Right atrium auricular region (tissue), 2 donors: ENCODE data around the gene EPN3. TPM values are rescaled to one million over a fixed set of nuclear protein-coding genes. Genes with fewer than 3 reads are reported as not detected.

Experiments used
- DNase-seq: peaks from one replicate; pipeline ENCODE4 v3.0.0-alpha.2; 2019; ENCODE audit warnings: low spot score
- H3K27ac ChIP-seq, 2 donors: fragments of 200-600 bp; sonication (generic); 1 replicate in 1 of 2; 2 replicates in 1 of 2; pipeline ENCODE4 v1.5.1; 2016 to 2019
- H3K27me3 ChIP-seq, 2 donors: fragments of 200-600 bp; sonication (generic); one replicate each; pipeline versions ENCODE4 v1.5.1 to v1.6.0; 2017 to 2019
- H3K36me3 ChIP-seq: fragments of 200-600 bp; sonication (generic); one replicate; pipeline ENCODE4 v1.5.1; 2016
- H3K4me1 ChIP-seq, 2 donors: fragments of 200-600 bp; sonication (generic); one replicate each; pipeline versions ENCODE4 v1.5.1 to v1.6.0; 2017 to 2019
- H3K4me3 ChIP-seq, 2 donors: fragments of 200-600 bp; sonication (generic); 1 replicate in 1 of 2; 2 replicates in 1 of 2; pipeline ENCODE4 v1.5.1; 2017 to 2019; ENCODE audit warnings: mild to moderate bottlenecking in 1 of 2, moderate library complexity in 1 of 2
- H3K9me3 ChIP-seq, 2 donors: fragments of 200-600 bp; sonication (generic); one replicate each; pipeline ENCODE4 v1.5.1; 2019
- total RNA-seq, 2 donors: library from RNA; depleted of rRNA; stranded (reverse); fragments of >200 nt; gene quantifications; one replicate each; pipeline ENCODE4 v1.1.0, GENCODE V29; 2016
- TF ChIP-seq, protein P1 (sequence below), 2 donors: fragments of 200-600 bp; sonication (generic); IDR thresholded peaks; one replicate each; pipeline ENCODE4 v1.5.1; 2019; ENCODE audit warnings: antibody characterized with exemption in 2 of 2

EPN3 gene
- total RNA-seq, 2 donors from 2014 or later: 4.5 to 13.3 TPM

DNA sequence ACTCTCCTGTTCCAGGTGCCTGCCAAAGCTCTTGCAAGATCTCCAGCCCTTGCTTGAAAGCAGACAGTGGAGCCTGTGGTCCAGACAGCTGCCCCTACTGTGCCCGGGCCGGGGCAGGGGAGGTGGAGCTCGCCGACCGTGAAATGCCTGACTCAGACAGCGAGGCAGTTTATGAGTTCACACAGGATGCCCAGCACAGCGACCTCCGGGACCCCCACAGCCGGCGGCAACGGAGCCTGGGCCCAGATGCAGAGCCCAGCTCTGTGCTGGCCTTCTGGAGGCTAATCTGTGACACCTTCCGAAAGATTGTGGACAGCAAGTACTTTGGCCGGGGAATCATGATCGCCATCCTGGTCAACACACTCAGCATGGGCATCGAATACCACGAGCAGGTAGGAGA, 45.6 kb downstream of the EPN3 start:
- no peaks in the 10 kb centered on the region for H3K9me3 ChIP-seq
- no peak for DNase-seq
- H3K4me3 ChIP-seq: no peak overlapping the region
- H3K27me3 ChIP-seq: no peaks in the 10 kb centered on the region
- H3K4me1 ChIP-seq: peaks cover 0 to 18% of the 10 kb centered on the region in 2 donors
- no peak overlapping the region for H3K27ac ChIP-seq
- H3K36me3 ChIP-seq: no peaks in the 10 kb centered on the region
- TF ChIP-seq, protein P1, sequence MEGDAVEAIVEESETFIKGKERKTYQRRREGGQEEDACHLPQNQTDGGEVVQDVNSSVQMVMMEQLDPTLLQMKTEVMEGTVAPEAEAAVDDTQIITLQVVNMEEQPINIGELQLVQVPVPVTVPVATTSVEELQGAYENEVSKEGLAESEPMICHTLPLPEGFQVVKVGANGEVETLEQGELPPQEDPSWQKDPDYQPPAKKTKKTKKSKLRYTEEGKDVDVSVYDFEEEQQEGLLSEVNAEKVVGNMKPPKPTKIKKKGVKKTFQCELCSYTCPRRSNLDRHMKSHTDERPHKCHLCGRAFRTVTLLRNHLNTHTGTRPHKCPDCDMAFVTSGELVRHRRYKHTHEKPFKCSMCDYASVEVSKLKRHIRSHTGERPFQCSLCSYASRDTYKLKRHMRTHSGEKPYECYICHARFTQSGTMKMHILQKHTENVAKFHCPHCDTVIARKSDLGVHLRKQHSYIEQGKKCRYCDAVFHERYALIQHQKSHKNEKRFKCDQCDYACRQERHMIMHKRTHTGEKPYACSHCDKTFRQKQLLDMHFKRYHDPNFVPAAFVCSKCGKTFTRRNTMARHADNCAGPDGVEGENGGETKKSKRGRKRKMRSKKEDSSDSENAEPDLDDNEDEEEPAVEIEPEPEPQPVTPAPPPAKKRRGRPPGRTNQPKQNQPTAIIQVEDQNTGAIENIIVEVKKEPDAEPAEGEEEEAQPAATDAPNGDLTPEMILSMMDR (IDR thresholded peaks at IDR 0.05): no peak

DNA sequence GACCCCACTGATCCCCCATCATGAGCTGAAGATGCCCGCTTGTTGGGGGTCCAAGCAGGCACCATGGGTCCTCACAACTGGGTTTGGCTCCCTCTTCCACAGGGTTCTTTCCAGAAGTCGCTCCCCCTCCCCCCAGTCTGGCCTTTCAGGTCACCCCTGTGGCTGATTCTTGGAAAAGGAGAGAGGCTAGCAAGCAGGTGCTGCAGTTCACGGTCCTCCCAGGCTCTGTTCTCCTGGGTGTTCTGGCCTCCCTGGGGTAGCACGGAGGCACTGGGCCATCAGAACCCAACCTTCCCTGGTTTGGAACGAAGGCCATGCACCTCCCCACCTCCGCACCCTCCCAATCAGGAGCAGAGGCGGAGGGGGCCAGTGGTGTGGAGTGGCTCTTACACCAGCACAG, 46.9 kb downstream of the EPN3 start:
- H3K4me1 ChIP-seq: peaks cover 0 to 22% of the 10 kb centered on the region in 2 donors
- no peaks in the 10 kb centered on the region for H3K9me3 ChIP-seq
- TF ChIP-seq, protein P1 (IDR thresholded peaks at IDR 0.05): no peak
- DNase-seq: no peak
- no peak overlapping the region for H3K27ac ChIP-seq
- H3K27me3 ChIP-seq: no peaks in the 10 kb centered on the region
- no peaks in the 10 kb centered on the region for H3K36me3 ChIP-seq
- H3K4me3 ChIP-seq: no peak overlapping the region

DNA sequence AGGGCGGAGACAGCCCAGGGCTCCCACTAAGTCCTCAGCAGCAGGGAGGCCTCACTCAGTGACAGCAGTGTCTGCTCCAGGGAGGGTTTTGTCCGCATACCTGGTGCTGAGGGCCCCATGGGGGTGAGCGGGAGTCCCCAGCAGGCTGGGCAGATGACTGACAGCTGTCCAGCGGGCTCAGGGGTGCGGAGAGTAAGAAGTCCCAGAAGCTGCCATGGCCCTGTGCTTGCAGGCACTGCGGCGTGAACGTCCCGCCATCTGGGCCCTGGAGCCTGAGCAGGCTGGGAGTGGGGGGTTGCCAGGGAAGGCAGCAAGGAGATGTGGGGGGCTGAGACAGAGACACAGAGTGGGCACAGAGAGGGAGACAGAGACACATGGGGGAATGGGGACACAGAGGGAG, 48.1 kb downstream of the EPN3 start:
- Histone ChIP-seq H3K36me3 (no peaks in the 10 kb centered on the region), H3K27me3 (no peaks in the 10 kb centered on the region), H3K9me3 (no peaks in the 10 kb centered on the region), H3K4me1 (peaks cover 0 to 26% of the 10 kb centered on the region in 2 donors), H3K27ac (peak overlapping the region in 1 of 2 donors; percentile 94), H3K4me3 (no peak overlapping the region)
- TF ChIP-seq, protein P1 (IDR thresholded peaks at IDR 0.05): no peak
- no peak for DNase-seq

DNA sequence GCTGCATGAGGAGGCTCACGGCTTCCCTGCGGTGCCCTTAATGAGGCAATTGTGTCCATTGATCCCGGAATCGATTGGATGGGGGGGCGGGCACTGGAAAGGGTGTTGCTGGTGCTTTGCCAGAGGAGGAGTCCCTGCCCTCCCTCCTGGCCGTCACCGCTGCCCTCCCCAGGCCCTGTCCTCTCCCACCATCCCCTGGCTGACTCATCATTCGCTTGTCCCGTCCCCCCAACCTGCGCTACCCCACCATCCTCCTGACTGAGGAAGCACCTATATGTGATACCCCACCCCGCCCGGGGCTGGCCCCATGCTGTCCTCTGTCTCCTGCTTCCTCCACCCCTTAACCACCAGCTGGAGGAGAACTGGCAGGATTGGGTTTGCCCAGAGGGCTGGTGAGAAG, 48.8 kb downstream of the EPN3 start:
- TF ChIP-seq, protein P1 (IDR thresholded peaks at IDR 0.05): no peak
- H3K4me3 ChIP-seq: no peak overlapping the region
- H3K27me3 ChIP-seq: no peaks in the 10 kb centered on the region
- H3K9me3 ChIP-seq: no peaks in the 10 kb centered on the region
- H3K4me1 ChIP-seq: peaks cover 0 to 32% of the 10 kb centered on the region in 2 donors
- no peaks in the 10 kb centered on the region for H3K36me3 ChIP-seq
- peak overlapping the region; percentile 84 to 94 for H3K27ac ChIP-seq
- DNase-seq: no peak

DNA sequence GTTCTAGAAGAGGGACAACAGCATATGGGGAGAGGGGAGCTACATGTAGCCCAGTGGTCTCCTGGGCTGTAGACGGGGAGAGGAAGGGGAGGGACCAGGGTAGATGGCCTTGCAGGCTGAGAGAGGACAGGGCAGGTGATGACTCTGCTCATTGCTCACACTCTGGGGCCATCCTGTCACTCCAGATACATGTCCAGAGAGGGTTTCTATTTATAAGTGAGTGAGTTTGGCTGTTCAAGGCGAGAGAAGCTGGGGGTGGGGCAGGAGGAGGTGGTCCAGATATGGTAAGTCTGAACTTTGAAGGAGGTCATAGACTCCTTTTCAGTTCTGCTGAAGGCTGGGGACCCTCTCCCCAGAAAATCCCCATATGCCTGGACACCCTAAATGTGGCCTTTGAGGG, 50.2 kb downstream of the EPN3 start:
- Histone ChIP-seq H3K27ac (peak overlapping the region; percentile 84 to 94), H3K9me3 (no peaks in the 10 kb centered on the region), H3K36me3 (no peaks in the 10 kb centered on the region), H3K4me1 (peaks cover 0 to 46% of the 10 kb centered on the region in 2 donors), H3K27me3 (no peaks in the 10 kb centered on the region), H3K4me3 (no peak overlapping the region)
- TF ChIP-seq, protein P1 (IDR thresholded peaks at IDR 0.05): no peak
- DNase-seq: no peak

DNA sequence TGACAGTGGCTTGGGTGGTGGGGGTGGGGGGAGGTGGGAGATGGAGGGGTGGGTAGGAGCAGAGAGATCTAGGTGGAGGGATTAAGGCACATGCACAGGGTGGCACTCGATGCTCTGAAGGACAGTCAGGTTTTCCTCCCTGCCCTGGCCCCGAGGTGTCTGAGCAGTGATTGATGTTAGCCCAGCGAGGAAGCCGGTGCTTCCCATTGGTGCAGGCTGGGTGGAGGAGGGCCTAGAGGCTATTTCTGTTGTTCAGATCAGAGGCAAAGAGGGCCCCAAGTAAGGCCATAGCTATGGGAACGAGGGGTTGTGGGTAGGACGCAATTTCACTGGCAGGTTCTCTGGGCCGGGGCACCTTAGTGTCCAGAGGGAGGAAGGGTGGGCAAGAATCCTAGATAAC, 51.1 kb downstream of the EPN3 start:
- H3K27ac ChIP-seq: peak overlapping the region; percentile 84 to 94
- peaks cover 0 to 51% of the 10 kb centered on the region in 2 donors for H3K4me1 ChIP-seq
- TF ChIP-seq, protein P1 (IDR thresholded peaks at IDR 0.05): no peak
- H3K36me3 ChIP-seq: no peaks in the 10 kb centered on the region
- no peaks in the 10 kb centered on the region for H3K9me3 ChIP-seq
- H3K4me3 ChIP-seq: peak overlapping the region in 1 of 2 donors; percentile 31
- DNase-seq: no peak
- H3K27me3 ChIP-seq: no peaks in the 10 kb centered on the region
